ENCODE results near the gene C1QBP. TPM values are rescaled to one million over a fixed set of nuclear protein-coding genes. Genes with fewer than 3 reads are reported as not detected.
"Not testable (repeated sequence)": the region's sequence is repeated elsewhere in the genome, so short reads cannot be mapped to it uniquely, and the experiment has no call there.

C1QBP gene
- total RNA-seq, 1 donor from 2014 or later, result 142 TPM

DNA sequence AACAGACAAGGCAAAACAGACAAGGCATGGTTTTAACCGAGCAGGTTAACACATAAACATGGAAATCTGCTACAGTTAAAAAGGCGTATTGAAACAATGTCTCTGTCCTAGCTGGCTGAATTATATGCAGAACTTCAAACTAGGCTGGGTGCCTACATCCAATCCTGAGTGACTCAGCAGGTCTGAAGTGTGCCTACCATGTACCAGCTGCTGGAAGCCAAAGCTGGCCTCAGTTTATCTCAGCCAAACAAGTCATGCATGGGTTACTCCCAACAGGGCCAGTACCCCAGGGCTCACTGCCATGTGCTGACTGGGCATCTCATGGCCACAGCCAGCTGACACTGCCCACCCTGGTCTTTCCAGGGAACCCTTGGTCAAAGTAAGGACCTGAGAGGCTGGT lies 4.0 kb downstream of the C1QBP start:
- peaks cover 40 to 60% (median 56%) of the 10 kb centered on the region in 3 donors for H3K36me3 ChIP-seq (ENCODE audit: control insufficient read depth in 3 of 3, insufficient read depth in 3 of 3, low read length in 3 of 3)

DNA sequence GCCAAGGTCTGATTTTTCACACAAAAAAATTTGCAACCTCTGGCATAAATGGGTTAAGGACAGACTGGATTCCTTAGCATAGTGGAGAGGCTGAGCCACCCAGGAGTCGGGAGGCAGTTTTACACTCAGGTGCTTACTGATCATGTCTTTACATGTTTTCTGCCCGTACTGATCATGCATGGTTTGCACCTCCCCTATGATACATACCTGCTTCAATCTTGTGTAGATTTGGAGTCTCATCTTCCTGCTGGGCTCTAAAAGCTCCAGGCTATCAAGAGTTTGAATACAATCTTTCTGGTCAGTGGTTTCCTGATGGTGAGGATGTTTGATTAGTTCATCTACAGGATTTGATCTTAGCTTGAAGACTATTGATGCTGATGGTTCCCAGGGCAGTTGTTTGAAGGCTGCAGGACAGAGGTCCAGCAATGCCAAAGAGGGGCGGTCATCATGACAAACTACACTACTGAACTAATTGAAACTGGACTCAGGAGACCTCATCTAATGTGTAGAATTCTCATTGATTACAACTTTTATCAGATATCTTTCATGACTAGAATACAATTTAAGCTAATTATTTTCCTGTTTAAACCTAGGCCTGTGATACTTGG lies 6.9 kb downstream of the C1QBP start:
- Histone ChIP-seq H3K27ac (ENCODE audit: low read depth, low read length) (no peak overlapping the region), H3K36me3 (ENCODE audit: control insufficient read depth in 3 of 3, insufficient read depth in 3 of 3, low read length in 3 of 3) (peaks cover 56 to 76% (median 73%) of the 10 kb centered on the region in 3 donors), H3K9ac (ENCODE audit: low read depth in 1 of 3, low read length in 3 of 3) (no peak overlapping the region), H3K4me3 (ENCODE audit: low read length in 3 of 3) (no peak overlapping the region), H3K4me1 (ENCODE audit: control insufficient read depth in 3 of 3, insufficient read depth in 3 of 3, low read length in 3 of 3) (peaks cover 0 to 5% (median 0%) of the 10 kb centered on the region in 3 donors), H3K27me3 (ENCODE audit: control insufficient read depth in 3 of 3, insufficient read depth in 3 of 3, low read length in 3 of 3) (no peaks in the 10 kb centered on the region), H3K9me3 (ENCODE audit: control insufficient read depth in 3 of 3, low read length in 3 of 3) (no peaks in the 10 kb centered on the region)

More for the DNA sequence above, 4.0 kb downstream of the C1QBP start:
- H3K27me3 ChIP-seq (ENCODE audit: control insufficient read depth in 3 of 3, insufficient read depth in 3 of 3, low read length in 3 of 3), result no peaks in the 10 kb centered on the region
- peak overlapping the region in 1 of 3 donors; percentile 7 for H3K9ac ChIP-seq (ENCODE audit: low read depth in 1 of 3, low read length in 3 of 3)
- H3K9me3 ChIP-seq (ENCODE audit: control insufficient read depth in 3 of 3, low read length in 3 of 3), result no peaks in the 10 kb centered on the region
- H3K4me3 ChIP-seq (ENCODE audit: low read length in 3 of 3), result no peak overlapping the region
- H3K27ac ChIP-seq (ENCODE audit: low read depth, low read length), result peak overlapping the region; percentile 27
- H3K4me1 ChIP-seq (ENCODE audit: control insufficient read depth in 3 of 3, insufficient read depth in 3 of 3, low read length in 3 of 3), result peaks cover 4 to 18% (median 15%) of the 10 kb centered on the region in 3 donors

DNA sequence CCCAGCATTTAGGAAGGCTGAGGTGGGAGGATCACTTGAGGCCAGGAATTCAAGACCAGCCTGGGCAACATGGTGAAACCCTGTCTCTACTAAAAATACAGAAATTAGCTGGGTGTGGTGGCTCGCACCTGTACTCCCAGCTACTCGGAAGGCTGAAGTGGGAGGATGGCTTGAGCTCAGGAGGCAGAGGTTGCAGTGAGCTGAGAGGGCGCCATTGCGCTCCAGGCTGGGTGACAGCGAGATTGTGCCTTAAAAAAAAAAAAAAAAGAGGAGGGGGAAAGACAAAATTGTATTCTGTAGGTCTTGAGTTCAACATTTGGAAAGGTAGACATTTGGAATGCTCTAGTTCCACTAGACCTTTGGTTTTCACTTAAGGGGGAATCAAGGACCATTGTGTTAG lies 7.7 kb downstream of the C1QBP start:
- not testable (repeated sequence) for H3K27ac ChIP-seq (ENCODE audit: low read depth, low read length); H3K9ac ChIP-seq (ENCODE audit: low read depth in 1 of 3, low read length in 3 of 3); H3K9me3 ChIP-seq (ENCODE audit: control insufficient read depth in 3 of 3, low read length in 3 of 3); H3K27me3 ChIP-seq (ENCODE audit: control insufficient read depth in 3 of 3, insufficient read depth in 3 of 3, low read length in 3 of 3); H3K4me1 ChIP-seq (ENCODE audit: control insufficient read depth in 3 of 3, insufficient read depth in 3 of 3, low read length in 3 of 3); H3K4me3 ChIP-seq (ENCODE audit: low read length in 3 of 3)
- H3K36me3 ChIP-seq (ENCODE audit: control insufficient read depth in 3 of 3, insufficient read depth in 3 of 3, low read length in 3 of 3), result peaks cover 58 to 74% (median 73%) of the 10 kb centered on the region in 3 donors

- Histone ChIP-seq H3K27ac (ENCODE audit: low read depth, low read length) (no peak overlapping the region), H3K9me3 (ENCODE audit: control insufficient read depth in 3 of 3, low read length in 3 of 3) (no peaks in the 10 kb centered on the region), H3K4me1 (ENCODE audit: control insufficient read depth in 3 of 3, insufficient read depth in 3 of 3, low read length in 3 of 3) (peaks cover 0 to 5% (median 0%) of the 10 kb centered on the region in 3 donors), H3K36me3 (ENCODE audit: control insufficient read depth in 3 of 3, insufficient read depth in 3 of 3, low read length in 3 of 3) (peaks cover 65 to 78% (median 78%) of the 10 kb centered on the region in 3 donors), H3K27me3 (ENCODE audit: control insufficient read depth in 3 of 3, insufficient read depth in 3 of 3, low read length in 3 of 3) (no peaks in the 10 kb centered on the region), H3K9ac (ENCODE audit: low read depth in 1 of 3, low read length in 3 of 3) (no peak overlapping the region), H3K4me3 (ENCODE audit: low read length in 3 of 3) (no peak overlapping the region)
Measured at GRCh38 chr17:5430413-5430999, 8.4 kb downstream of the C1QBP start.

DNA sequence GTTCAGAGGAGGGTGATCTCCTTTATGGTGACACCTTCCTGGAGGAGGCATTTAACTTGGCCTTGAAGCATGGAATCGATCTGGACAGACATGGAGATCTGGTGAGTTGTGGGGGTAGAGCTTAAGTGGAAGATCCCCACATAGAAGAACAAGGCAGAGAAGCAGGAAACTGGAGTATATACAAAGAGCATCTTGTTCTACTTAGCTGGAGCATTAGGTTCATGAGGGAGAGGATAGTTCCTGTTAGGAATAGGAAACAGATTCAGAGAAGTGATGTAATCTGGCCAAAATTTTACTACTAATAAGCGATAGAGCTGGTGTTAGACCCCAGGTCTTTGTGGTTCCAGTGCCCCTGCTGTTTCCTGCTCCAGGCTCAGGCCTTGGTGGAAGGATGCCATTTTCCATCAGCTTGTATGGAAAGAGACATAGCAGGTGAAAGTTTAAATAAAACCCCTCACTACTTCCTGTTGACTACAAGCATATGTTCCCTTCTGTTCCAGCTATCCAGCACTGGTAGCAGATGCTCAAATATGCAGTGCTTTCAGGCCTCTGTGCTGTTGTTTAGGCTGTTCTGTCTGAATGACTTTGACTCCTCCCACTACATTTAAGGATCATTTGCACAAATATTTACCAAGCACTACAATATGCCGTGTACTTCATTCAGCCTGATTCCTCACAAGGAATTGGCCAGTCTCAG lies 9.6 kb downstream of the C1QBP start:
- Histone ChIP-seq H3K9me3 (ENCODE audit: control insufficient read depth in 3 of 3, low read length in 3 of 3) (no peaks in the 10 kb centered on the region), H3K27me3 (ENCODE audit: control insufficient read depth in 3 of 3, insufficient read depth in 3 of 3, low read length in 3 of 3) (no peaks in the 10 kb centered on the region), H3K9ac (ENCODE audit: low read depth in 1 of 3, low read length in 3 of 3) (no peak overlapping the region), H3K36me3 (ENCODE audit: control insufficient read depth in 3 of 3, insufficient read depth in 3 of 3, low read length in 3 of 3) (peaks cover 64 to 80% (median 78%) of the 10 kb centered on the region in 3 donors), H3K4me1 (ENCODE audit: control insufficient read depth in 3 of 3, insufficient read depth in 3 of 3, low read length in 3 of 3) (no peaks in the 10 kb centered on the region), H3K27ac (ENCODE audit: low read depth, low read length) (no peak overlapping the region), H3K4me3 (ENCODE audit: low read length in 3 of 3) (no peak overlapping the region)

- H3K4me3 ChIP-seq (ENCODE audit: low read length in 3 of 3), result no peak overlapping the region
- peaks cover 8 to 14% (median 9%) of the 10 kb centered on the region in 3 donors for H3K4me1 ChIP-seq (ENCODE audit: control insufficient read depth in 3 of 3, insufficient read depth in 3 of 3, low read length in 3 of 3)
- no peaks in the 10 kb centered on the region for H3K9me3 ChIP-seq (ENCODE audit: control insufficient read depth in 3 of 3, low read length in 3 of 3)
- H3K36me3 ChIP-seq (ENCODE audit: control insufficient read depth in 3 of 3, insufficient read depth in 3 of 3, low read length in 3 of 3), result peaks cover 43 to 68% (median 68%) of the 10 kb centered on the region in 3 donors
- no peaks in the 10 kb centered on the region for H3K27me3 ChIP-seq (ENCODE audit: control insufficient read depth in 3 of 3, insufficient read depth in 3 of 3, low read length in 3 of 3)
- H3K9ac ChIP-seq (ENCODE audit: low read depth in 1 of 3, low read length in 3 of 3), result no peak overlapping the region
- no peak overlapping the region for H3K27ac ChIP-seq (ENCODE audit: low read depth, low read length)
Measured at GRCh38 chr17:5425826-5426225, 13.1 kb downstream of the C1QBP start.

DNA sequence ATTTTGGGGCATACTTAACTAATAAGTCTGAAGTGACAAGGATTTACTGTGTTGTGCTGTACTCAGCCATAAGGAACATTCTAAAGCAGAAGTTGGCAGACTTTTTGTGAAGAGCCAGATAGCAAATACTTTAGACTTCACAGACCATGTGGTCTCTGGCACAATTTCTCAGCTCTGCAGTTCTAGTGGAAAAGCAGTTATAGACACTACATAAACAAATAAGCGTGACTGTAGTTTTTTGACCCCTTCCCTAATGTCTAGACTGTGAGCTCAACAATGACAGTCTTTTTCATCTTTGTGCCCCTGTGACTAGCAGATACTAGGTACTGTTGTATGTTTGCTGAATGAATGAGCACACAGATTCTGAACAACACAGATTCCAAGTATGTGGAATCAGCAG lies 14.0 kb downstream of the C1QBP start:
- Histone ChIP-seq H3K27ac (ENCODE audit: low read depth, low read length) (no peak overlapping the region), H3K36me3 (ENCODE audit: control insufficient read depth in 3 of 3, insufficient read depth in 3 of 3, low read length in 3 of 3) (peaks cover 38 to 63% (median 62%) of the 10 kb centered on the region in 3 donors), H3K4me3 (ENCODE audit: low read length in 3 of 3) (no peak overlapping the region), H3K27me3 (ENCODE audit: control insufficient read depth in 3 of 3, insufficient read depth in 3 of 3, low read length in 3 of 3) (no peaks in the 10 kb centered on the region), H3K9ac (ENCODE audit: low read depth in 1 of 3, low read length in 3 of 3) (no peak overlapping the region), H3K9me3 (ENCODE audit: control insufficient read depth in 3 of 3, low read length in 3 of 3) (no peaks in the 10 kb centered on the region), H3K4me1 (ENCODE audit: control insufficient read depth in 3 of 3, insufficient read depth in 3 of 3, low read length in 3 of 3) (peaks cover 13 to 17% (median 16%) of the 10 kb centered on the region in 3 donors)

DNA sequence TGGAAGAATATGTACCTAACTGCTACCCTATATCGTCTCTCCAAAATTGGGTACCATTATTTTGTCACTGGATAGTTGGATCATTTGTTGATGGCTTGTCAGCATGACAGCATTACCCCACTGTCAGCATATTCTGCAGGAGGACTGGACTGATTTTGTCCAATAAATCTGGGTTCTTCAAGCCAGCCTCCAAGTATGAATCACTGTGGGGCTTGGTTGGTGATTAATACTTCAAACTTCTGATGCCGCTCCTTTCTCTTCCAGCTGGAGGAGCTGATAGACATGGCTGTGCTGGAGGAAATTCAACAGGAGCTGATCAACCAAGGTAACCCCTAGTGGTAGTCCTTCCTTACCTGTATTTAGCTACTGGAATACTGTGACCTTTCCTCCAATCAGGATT lies 16.4 kb downstream of the C1QBP start:
- Histone ChIP-seq H3K27me3 (ENCODE audit: control insufficient read depth in 3 of 3, insufficient read depth in 3 of 3, low read length in 3 of 3) (no peaks in the 10 kb centered on the region), H3K9ac (ENCODE audit: low read depth in 1 of 3, low read length in 3 of 3) (no peak overlapping the region), H3K9me3 (ENCODE audit: control insufficient read depth in 3 of 3, low read length in 3 of 3) (no peaks in the 10 kb centered on the region), H3K36me3 (ENCODE audit: control insufficient read depth in 3 of 3, insufficient read depth in 3 of 3, low read length in 3 of 3) (peaks cover 22 to 42% (median 41%) of the 10 kb centered on the region in 3 donors), H3K27ac (ENCODE audit: low read depth, low read length) (no peak overlapping the region), H3K4me1 (ENCODE audit: control insufficient read depth in 3 of 3, insufficient read depth in 3 of 3, low read length in 3 of 3) (peaks cover 15 to 24% (median 23%) of the 10 kb centered on the region in 3 donors), H3K4me3 (ENCODE audit: low read length in 3 of 3) (no peak overlapping the region)

- peaks cover 21 to 30% (median 28%) of the 10 kb centered on the region in 3 donors for H3K4me1 ChIP-seq (ENCODE audit: control insufficient read depth in 3 of 3, insufficient read depth in 3 of 3, low read length in 3 of 3)
- H3K4me3 ChIP-seq (ENCODE audit: low read length in 3 of 3), result peak within 1 kb of the TSS; percentile 84 to 98 (median 95)
- no peaks in the 10 kb centered on the region for H3K27me3 ChIP-seq (ENCODE audit: control insufficient read depth in 3 of 3, insufficient read depth in 3 of 3, low read length in 3 of 3)
- H3K27ac ChIP-seq (ENCODE audit: low read depth, low read length), result peak within 1 kb of the TSS; percentile 87
- peak within 1 kb of the TSS; percentile 87 to 94 (median 93) for H3K9ac ChIP-seq (ENCODE audit: low read depth in 1 of 3, low read length in 3 of 3)
- H3K36me3 ChIP-seq (ENCODE audit: control insufficient read depth in 3 of 3, insufficient read depth in 3 of 3, low read length in 3 of 3), result peaks cover 14 to 38% (median 36%) of the 10 kb centered on the region in 3 donors
- H3K9me3 ChIP-seq (ENCODE audit: control insufficient read depth in 3 of 3, low read length in 3 of 3), result no peaks in the 10 kb centered on the region
Measured at GRCh38 chr17:5419959-5420653, 18.8 kb downstream of the C1QBP start, which contains the start of gene RPAIN. RPAIN (plus strand) TSS chr17:5420182; CDS start chr17:5420211, 29 bp downstream.

Measured in skeletal muscle tissue (tissue), 4 donors.